Stimulated activated CD4-positive, alpha-beta T cell treated with anti-CD3 and anti-CD28 coated beads, Interleukin-2, amount 100 ng/mL, for 48 hours (primary cell): ENCODE results near the gene FANCG.

Experiments
- DNase-seq, 2 donors: peaks; one replicate each; pipeline ENCODE4 v3.0.0-alpha.2; 2020

The FANCG gene

GRCh38 chr9:35102769-35103659, 23.3 kb upstream of the FANCG start, which contains the start of gene STOML2:
Gene STOML2 (minus strand): TSS chr9:35103131. CDS start chr9:35103094, 37 bp downstream.
- DNase-seq: peak; percentile 79 to 84

GRCh38 chr9:35102465-35102768, 22.7 kb upstream of the FANCG start:
- DNase-seq: no peak

GRCh38 chr9:35097573-35097972, 17.8 kb upstream of the FANCG start:
- no peak for DNase-seq

- peak; percentile 86 to 88 for DNase-seq
Observed at GRCh38 chr9:35096035-35096849, 16.5 kb upstream of the FANCG start, which contains the start of gene PIGO. Gene PIGO (minus strand): TSS chr9:35096591. CDS start chr9:35095565, 1,026 bp downstream.

GRCh38 chr9:35091536-35091935, 11.8 kb upstream of the FANCG start:
- DNase-seq: no peak

- DNase-seq: no peak
Observed at GRCh38 chr9:35089434-35089833, 9.7 kb upstream of the FANCG start.

- no peak for DNase-seq
Observed at GRCh38 chr9:35085078-35085477, 5.3 kb upstream of the FANCG start.

- no peak for DNase-seq
Observed at GRCh38 chr9:35079041-35079425, 709 bp downstream of the FANCG start.

- DNase-seq: no peak
Observed at GRCh38 chr9:35078066-35078465, 1.7 kb downstream of the FANCG start.

- DNase-seq: no peak
Observed at GRCh38 chr9:35076848-35077247, 2.9 kb downstream of the FANCG start.

- DNase-seq: no peak
Observed at GRCh38 chr9:35075358-35075757, 4.4 kb downstream of the FANCG start.

- DNase-seq: no peak
Observed at GRCh38 chr9:35074791-35075190, 5.0 kb downstream of the FANCG start.

GRCh38 chr9:35074141-35074540, 5.6 kb downstream of the FANCG start:
- no peak for DNase-seq

- DNase-seq: no peak
Observed at GRCh38 chr9:35073279-35073612, 6.5 kb downstream of the FANCG start.

GRCh38 chr9:35072461-35073278, 7.1 kb downstream of the FANCG start, which contains the start of gene VCP:
Gene VCP (minus strand): TSS chr9:35072625. CDS start chr9:35072353, 272 bp downstream.
- peak; percentile 91 to 92 for DNase-seq

GRCh38 chr9:35071814-35072460, 7.8 kb downstream of the FANCG start:
- peak; percentile 56 to 61 for DNase-seq

GRCh38 chr9:35070823-35071813, 8.6 kb downstream of the FANCG start:
- no peak for DNase-seq

GRCh38 chr9:35069020-35069419, 10.7 kb downstream of the FANCG start:
- no peak for DNase-seq

- DNase-seq: no peak
Observed at GRCh38 chr9:35067056-35067455, 12.7 kb downstream of the FANCG start.

- DNase-seq: no peak
Observed at GRCh38 chr9:35060548-35061207, 19.1 kb downstream of the FANCG start.

GRCh38 chr9:35059438-35059837, 20.3 kb downstream of the FANCG start:
- no peak for DNase-seq
